ENCODE results near the gene RNFT2.

GRCh38 chr12:116880213-116880816, 142.2 kb downstream of the RNFT2 start:
- TF ChIP-seq CTCF (IDR thresholded peaks at IDR 0.05 in 2 of 3, conservative IDR thresholded peaks at IDR 0.05 in 1 of 3; ENCODE audit: borderline replicate concordance in 1 of 3, insufficient read depth in 1 of 3, low read depth in 2 of 3, low read length in 2 of 3) (no peak), EZH2phosphoT487 (IDR thresholded peaks at IDR 0.05; ENCODE audit: borderline replicate concordance) (no peak), POLR2A (IDR thresholded peaks at IDR 0.05; ENCODE audit: borderline replicate concordance, extremely low read depth, insufficient read depth, insufficient read length) (no peak), CBX3 (IDR thresholded peaks at IDR 0.05; ENCODE audit: low read depth) (no peak), EZH2 (IDR thresholded peaks at IDR 0.05) (no peak), ZBTB33 (IDR thresholded peaks at IDR 0.05; ENCODE audit: extremely low read depth, insufficient replicate concordance, low read length) (no peak), CEBPB (IDR thresholded peaks at IDR 0.05; ENCODE audit: low read depth) (no peak), ZNF274 (IDR thresholded peaks at IDR 0.05; ENCODE audit: low read depth, low read length) (no peak), YY1 (IDR thresholded peaks at IDR 0.05; ENCODE audit: extremely low read depth, insufficient replicate concordance, low read depth, low read length) (no peak), POLR2AphosphoS5 (IDR thresholded peaks at IDR 0.05; ENCODE audit: low read depth, low read length) (no peak), FOSL1 (IDR thresholded peaks at IDR 0.05; ENCODE audit: low read depth) (no peak), TCF7L2 (IDR thresholded peaks at IDR 0.05; ENCODE audit: borderline replicate concordance, extremely low read depth, insufficient read depth, insufficient read length) (no peak), SIN3A (IDR thresholded peaks at IDR 0.05; ENCODE audit: low read depth) (no peak), ZFX (IDR thresholded peaks at IDR 0.05) (no peak)

Data from HCT116 (cell line).